NK-92 treated with Interleukin-12 subunit alpha and Interleukin-12 subunit beta, amount 100 ng/mL, for 24 hours (cell line): Measurements from ENCODE around the gene NRG2.

Source experiments
- DNase-seq: peaks from one replicate; lab custom pipeline; 2025; lab: John Stamatoyannopoulos, UW

NRG2 gene

GRCh38 chr5:139837711-139838380 is 205.3 kb downstream of the NRG2 start:
- DNase-seq, result no peak

GRCh38 chr5:139836469-139837208 is 206.5 kb downstream of the NRG2 start:
- no peak for DNase-seq

DNA sequence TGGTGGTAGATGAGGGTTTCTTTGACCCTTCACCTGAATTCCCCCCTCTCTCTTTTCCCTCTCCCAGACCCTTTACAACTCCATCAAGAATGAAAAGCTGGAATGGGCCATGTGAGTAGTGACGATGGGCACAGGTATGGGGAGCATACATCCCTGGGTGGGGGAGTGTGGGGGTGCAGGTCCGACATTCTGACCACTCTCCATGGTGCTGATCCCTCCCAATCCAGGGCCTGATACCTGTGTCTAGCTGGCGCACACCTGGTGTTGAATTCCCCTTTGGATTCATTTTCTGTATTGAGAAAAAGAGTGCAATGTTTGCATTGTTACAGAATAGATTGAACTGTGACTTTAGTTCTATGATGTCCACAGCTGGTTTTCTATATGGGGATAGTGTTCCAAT is 207.4 kb downstream of the NRG2 start:
- no peak for DNase-seq

GRCh38 chr5:139833525-139833924 is 209.6 kb downstream of the NRG2 start:
- no peak for DNase-seq

DNA sequence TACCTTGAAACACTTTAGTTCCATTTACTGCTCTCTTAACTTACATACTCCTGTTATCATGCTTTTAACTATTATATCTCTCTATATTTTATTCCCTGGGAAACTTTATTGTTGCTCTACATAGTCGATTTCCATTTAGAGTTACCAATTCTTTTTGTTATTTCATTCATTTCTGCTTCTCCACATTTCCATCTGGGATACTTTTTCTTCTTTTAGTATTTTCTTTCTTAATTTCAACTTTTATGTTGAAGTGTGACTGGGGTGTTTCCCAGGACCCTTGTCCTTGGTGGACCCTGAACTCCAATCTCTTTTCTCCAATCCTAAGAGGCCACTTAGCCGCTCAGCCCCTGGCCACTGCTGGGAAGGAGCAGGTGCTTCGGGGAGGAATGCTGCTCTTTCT is 211.5 kb downstream of the NRG2 start:
- DNase-seq, result no peak

DNA sequence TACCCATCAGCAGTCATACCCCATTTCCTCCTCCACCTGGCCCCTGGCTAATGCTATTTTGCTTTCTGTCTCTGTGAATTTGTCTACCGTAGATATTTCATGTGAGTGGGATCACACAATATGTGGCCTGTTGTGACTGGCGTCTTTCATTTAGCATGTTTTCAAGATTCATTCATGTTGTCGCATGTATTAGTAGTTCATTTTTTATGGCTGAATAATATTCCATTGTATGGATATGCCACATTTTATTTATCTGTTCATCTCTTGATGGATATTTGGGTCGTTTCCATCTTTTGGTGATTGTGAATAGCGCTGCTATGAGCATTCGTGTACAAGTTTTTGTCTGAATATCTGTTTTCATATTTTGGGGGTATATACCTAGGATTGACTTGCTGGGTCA is 213.6 kb downstream of the NRG2 start:
- no peak for DNase-seq

DNA sequence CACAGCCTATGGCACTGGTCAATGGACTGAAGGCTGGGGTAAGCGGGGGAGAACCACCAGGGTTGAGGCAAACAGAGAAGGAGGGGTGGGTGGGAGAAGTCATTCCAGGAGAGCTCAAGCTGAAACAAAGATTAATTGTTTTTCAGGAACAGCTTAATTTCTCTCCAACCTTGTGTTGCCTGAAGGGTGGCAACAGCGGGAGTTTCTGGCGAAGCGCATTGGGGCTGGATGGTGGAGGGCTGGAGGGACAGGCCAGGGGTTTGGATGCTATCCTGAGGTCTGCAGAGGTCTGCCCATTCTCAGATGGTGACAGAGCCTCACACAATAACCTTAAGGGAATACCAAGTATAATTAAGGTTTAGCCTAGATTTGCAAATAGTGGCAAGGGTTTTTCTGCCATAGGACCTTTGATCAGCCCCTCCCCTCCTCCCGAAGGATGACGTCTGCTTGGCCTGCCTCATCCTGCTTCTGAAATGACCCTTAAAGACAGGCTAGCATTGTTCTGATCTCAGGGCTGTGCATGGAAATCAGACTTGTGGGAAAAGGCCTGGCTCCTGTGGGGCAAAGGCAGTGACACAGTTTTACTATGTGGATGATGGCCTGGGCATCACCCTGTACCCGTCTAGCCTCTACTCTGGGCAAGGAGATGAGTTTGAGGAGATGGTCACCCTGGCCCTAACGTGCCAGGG is 214.7 kb downstream of the NRG2 start:
- no peak for DNase-seq

DNA sequence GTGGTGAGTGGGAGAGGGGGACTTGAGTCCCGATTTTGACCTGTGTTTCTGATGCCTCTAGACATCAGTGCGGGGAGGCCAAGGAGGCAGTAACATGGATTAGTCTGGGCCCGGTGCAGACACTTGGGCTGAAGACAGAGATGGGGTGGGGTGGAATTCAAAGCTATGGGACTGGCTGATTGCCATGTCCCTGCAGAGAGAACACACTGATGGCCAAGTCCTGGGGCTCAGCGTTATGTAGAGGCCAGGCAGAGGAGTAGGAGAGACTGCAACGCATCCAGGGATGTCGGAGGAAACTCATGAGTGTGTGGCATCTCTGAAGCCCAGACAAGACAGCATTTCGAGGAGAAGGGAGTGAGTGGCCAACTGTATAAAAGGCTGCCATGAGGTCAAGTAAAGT is 217.4 kb downstream of the NRG2 start:
- no peak for DNase-seq

- DNase-seq, result no peak
These were observed 219.2 kb downstream of the NRG2 start for GRCh38 chr5:139823757-139824355.

- DNase-seq, result no peak
These were observed 220.3 kb downstream of the NRG2 start for GRCh38 chr5:139822553-139823425.

- no peak for DNase-seq
These were observed 221.1 kb downstream of the NRG2 start for GRCh38 chr5:139821806-139822552.

GRCh38 chr5:139820606-139821005 is 222.5 kb downstream of the NRG2 start:
- no peak for DNase-seq

DNA sequence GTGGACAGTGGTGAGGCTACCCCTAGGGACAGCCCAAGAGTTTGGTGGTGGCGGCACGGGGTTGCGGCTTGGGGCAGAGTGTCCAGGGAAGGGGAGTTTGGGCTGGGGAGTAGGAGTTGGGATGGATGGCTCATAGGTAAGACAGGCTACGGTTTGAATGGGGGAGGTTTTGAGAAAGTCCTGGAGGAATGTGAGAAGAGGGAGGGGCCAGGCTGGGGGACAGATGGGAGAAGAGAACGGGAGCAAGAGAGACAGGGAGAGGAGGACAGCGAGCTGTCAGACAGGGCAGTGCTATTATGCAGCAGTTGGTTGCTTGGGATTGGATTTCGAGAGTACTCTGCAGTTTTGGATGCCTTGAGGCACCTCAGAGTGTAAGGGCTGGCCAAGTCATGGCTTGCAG is 223.0 kb downstream of the NRG2 start:
- DNase-seq, result no peak

DNA sequence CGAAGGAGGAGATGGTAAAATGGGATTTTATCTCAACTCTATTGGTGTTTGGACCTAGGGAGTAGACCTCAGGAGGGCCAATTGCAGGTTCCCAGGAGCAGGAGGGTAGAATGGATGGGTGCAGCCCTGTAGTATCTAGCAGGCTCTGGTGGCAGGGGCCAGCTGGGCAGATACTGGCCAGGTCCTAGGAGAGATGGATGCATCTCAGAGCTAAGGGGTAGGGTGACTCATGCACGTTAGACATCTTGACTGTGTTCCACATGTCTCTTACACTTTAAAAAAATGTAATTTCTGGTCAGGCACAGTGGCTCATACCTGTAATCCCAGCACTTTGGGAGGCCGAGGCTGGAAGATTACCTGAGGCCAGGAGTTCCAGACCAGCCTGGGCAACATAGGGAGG is 225.1 kb downstream of the NRG2 start:
- no peak for DNase-seq

GRCh38 chr5:139817362-139817761 is 225.7 kb downstream of the NRG2 start:
- no peak for DNase-seq

DNA sequence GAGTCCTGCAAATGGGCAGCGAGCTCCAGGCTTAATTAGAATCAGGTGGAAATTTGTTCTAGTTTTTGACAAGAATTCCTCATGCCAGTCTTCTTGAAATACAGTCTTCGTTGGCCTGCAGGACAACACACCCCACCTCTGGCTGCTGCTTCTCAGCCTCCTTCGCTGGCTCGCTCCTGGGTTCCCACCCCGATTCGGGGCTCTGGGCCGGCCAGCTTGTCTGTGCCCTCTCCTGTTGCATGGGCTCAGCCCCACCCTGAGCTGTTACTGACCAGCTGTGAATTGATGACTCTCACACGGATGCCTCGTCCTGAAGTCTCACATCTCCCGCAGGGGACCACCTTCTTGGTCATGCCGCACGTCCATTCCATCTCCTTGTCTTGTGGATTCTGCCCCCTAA is 226.5 kb downstream of the NRG2 start:
- no peak for DNase-seq

DNA sequence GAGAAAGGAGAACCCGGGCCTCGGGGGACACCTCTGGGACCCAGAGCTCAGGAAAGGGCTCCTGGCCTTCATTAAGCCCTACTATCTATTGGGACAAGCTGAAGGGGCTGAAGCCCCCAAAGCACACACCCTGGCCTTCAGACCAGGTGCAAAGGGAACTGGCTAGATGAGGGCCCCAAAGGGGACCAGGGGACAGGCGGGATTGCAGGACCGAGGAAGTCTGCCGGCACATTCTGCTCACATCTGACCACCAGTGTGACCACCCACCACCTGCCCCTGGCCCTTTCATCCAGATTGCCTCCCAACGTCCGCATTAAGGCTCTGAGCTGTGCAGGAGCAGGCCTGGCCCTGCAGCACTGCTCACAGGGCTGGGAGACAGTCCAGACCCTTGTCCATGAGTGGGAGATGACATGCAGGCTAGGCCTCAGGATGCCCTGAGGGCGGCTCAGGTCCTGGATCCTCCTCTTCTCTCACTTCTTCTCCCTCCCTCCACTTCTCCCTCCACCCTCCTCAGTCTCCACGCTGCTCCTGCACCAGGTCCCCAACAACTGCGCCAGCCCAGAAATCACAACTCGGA is 228.3 kb downstream of the NRG2 start:
- no peak for DNase-seq

DNA sequence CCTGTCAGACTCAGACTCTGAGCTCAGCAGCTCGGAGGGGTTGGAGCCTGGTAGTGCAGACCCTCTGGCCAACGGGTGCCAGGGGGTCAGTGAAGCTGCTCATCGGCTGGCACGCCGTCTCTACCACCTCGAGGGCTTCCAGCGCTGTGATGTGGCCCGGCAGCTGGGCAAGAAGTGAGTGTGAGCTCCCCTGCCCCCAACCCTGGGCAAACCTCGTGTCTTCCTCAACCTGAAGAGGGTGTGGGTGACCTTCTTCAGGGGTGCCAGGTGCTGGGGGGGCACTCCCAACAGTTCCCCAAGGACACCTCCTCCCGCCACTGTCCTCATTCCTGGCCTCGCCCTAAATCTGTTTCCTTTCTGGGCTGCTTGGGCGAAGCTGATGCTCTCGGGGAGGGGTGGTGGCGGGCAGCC is 228.9 kb downstream of the NRG2 start:
- no peak for DNase-seq

GRCh38 chr5:139812836-139813805 is 230.0 kb downstream of the NRG2 start:
- DNase-seq, result no peak

DNA sequence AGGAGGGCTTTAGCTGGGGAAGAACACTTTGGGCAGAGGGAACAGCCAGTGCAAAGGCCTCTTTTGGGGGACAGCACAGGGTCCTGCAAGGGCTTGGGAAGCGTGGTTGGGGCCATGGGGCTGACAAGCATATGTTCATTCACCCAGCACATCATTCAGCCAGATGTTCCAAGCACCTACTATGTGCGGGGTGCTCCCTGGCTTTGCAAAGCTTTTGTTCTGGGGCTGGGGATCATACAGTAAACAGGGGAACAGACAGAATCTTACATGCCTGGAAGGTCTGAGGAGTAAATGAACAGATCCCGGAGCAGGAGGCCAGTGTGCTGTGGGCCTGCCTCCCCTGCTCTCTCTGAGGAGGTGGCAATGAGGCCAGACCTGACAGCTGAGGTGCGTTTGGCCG is 230.8 kb downstream of the NRG2 start:
- no peak for DNase-seq
